ENCODE results near the gene ST14. TPM values are rescaled to one million over a fixed set of nuclear protein-coding genes. Genes with fewer than 3 reads are reported as not detected.

The ST14 gene
- total and polyA plus RNA-seq, 12 donors = 0.30 to 5.7 (median 0.67) TPM

DNA sequence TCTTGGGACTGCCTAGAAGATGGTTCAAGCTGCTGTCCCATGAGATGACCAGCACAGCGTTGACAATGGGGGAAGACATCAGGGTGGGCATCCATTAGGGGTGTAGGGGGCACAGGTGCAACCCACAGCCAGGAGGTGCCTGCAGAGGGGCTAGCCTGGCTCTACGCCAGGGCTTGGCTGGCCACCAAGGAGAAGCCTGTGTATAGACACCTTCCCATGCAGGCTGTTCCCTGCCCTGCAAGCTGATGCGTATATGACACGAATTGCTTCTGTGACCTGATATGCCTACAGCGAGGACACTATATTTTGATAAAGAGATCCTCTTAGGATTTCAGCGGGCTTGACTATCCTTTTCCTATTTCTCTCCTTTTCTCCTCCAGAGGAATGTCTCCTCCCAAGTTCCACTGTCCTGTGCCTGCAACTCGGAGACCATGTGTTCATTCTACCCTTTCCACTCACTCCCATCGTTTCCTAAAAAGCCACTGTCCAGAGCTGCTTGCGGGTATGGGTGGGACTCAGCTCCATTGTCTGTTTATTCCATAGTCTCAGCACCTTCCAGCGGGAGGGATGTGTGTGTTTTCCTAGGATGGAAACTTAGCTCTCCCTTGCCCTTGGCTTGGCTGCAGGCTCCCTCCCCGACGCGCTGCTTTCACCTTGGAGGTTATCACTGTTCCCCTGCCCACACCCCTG is 56.1 kb downstream of the ST14 start:
- no peak for DNase-seq
- H3K27me3 ChIP-seq = peaks cover 0 to 8% (median 0%) of the 10 kb centered on the region in 7 donors
- no peaks in the 10 kb centered on the region for H3K9me3 ChIP-seq
- ATAC-seq = no peak
- H3K36me3 ChIP-seq = no peaks in the 10 kb centered on the region
- no peak overlapping the region for H3K27ac ChIP-seq
- no peak overlapping the region for H3K4me3 ChIP-seq
- intact Hi-C loops (cut with DNase I) = loop anchor here in 8 of 10 donors (10.0 kb wide), 6 partner anchors 169 to 689 kb away; partner anchors contain the start of gene ADAMTS8 (in 1 of the 8)
- 53 to 54% methylated on average over 13 of the region's 13 CpGs for WGBS, 2 donors
- H3K4me1 ChIP-seq = peaks cover 0 to 10% (median 5%) of the 10 kb centered on the region in 9 donors
- TF ChIP-seq, protein P1, sequence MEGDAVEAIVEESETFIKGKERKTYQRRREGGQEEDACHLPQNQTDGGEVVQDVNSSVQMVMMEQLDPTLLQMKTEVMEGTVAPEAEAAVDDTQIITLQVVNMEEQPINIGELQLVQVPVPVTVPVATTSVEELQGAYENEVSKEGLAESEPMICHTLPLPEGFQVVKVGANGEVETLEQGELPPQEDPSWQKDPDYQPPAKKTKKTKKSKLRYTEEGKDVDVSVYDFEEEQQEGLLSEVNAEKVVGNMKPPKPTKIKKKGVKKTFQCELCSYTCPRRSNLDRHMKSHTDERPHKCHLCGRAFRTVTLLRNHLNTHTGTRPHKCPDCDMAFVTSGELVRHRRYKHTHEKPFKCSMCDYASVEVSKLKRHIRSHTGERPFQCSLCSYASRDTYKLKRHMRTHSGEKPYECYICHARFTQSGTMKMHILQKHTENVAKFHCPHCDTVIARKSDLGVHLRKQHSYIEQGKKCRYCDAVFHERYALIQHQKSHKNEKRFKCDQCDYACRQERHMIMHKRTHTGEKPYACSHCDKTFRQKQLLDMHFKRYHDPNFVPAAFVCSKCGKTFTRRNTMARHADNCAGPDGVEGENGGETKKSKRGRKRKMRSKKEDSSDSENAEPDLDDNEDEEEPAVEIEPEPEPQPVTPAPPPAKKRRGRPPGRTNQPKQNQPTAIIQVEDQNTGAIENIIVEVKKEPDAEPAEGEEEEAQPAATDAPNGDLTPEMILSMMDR (IDR thresholded peaks at IDR 0.05) = no peak

DNA sequence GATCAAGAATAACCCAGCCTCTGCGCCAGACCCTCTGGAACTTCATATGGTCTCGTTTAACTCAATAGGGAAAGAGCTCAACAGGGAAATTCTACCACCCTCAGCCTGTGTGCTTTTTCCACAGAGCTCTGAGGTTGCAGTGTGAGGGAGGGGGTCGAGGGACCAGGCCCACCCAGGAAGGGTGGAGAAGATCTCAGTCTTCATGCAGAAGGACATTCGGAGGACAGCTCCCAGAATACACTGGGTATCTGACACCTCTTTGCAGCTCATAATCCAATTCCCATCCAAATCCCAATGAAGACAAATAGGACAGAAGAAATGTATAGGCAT is 56.6 kb downstream of the ST14 start:
- TF ChIP-seq, protein P1 (IDR thresholded peaks at IDR 0.05) = no peak
- Histone ChIP-seq H3K27me3 (peaks cover 0 to 8% (median 0%) of the 10 kb centered on the region in 7 donors), H3K4me1 (peaks cover 0 to 10% (median 5%) of the 10 kb centered on the region in 9 donors), H3K9me3 (no peaks in the 10 kb centered on the region), H3K4me3 (no peak overlapping the region), H3K27ac (no peak overlapping the region), H3K36me3 (no peaks in the 10 kb centered on the region)
- DNase-seq (no peak), ATAC-seq (no peak)
- intact Hi-C loops (cut with DNase I) = loop anchor here in 8 of 10 donors (10.0 kb wide), 6 partner anchors 169 to 689 kb away; partner anchors contain the start of gene ADAMTS8 (in 1 of the 8)
- WGBS, 2 donors = 47 to 53% methylated on average over 4 of the region's 4 CpGs

DNA sequence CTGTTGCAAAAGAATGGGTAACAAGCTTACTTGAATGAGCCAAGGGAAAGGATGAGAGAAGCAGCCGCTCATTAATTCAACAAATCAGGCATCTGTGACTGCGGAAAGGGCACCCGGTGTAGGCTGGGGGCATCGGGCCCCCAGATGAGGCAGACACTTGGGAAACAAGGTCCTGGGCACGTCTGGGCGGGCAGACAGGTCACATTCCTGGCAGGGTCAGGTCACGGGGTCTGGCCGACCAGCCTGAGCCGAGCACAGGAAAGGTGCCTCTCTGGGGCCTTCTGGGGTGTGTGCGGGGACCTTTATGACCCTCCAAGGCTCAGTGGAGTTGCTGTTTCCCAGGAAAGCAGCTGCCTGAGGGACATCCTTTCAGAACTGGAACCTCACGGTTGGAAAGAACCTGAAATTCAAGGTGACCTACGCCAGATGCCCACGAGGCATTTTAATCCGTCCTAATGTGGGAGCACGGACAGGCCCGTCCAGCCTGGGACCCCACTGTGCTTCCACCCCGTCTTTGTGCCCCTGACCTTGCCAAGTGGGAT is 57.1 kb downstream of the ST14 start:
- Histone ChIP-seq H3K4me3 (no peak overlapping the region), H3K9me3 (no peaks in the 10 kb centered on the region), H3K27me3 (peaks cover 0 to 8% (median 0%) of the 10 kb centered on the region in 7 donors), H3K36me3 (no peaks in the 10 kb centered on the region), H3K4me1 (peaks cover 0 to 10% (median 5%) of the 10 kb centered on the region in 9 donors), H3K27ac (no peak overlapping the region)
- intact Hi-C loops (cut with DNase I) = loop anchor here in 8 of 10 donors (10.0 kb wide), 6 partner anchors 168 to 688 kb away; partner anchors contain the start of gene ADAMTS8 (in 1 of the 8)
- no peak for ATAC-seq
- TF ChIP-seq, protein P1 (IDR thresholded peaks at IDR 0.05) = no peak
- 80 to 85% methylated on average over 17 of the region's 17 CpGs for WGBS, 2 donors
- DNase-seq = no peak

DNA sequence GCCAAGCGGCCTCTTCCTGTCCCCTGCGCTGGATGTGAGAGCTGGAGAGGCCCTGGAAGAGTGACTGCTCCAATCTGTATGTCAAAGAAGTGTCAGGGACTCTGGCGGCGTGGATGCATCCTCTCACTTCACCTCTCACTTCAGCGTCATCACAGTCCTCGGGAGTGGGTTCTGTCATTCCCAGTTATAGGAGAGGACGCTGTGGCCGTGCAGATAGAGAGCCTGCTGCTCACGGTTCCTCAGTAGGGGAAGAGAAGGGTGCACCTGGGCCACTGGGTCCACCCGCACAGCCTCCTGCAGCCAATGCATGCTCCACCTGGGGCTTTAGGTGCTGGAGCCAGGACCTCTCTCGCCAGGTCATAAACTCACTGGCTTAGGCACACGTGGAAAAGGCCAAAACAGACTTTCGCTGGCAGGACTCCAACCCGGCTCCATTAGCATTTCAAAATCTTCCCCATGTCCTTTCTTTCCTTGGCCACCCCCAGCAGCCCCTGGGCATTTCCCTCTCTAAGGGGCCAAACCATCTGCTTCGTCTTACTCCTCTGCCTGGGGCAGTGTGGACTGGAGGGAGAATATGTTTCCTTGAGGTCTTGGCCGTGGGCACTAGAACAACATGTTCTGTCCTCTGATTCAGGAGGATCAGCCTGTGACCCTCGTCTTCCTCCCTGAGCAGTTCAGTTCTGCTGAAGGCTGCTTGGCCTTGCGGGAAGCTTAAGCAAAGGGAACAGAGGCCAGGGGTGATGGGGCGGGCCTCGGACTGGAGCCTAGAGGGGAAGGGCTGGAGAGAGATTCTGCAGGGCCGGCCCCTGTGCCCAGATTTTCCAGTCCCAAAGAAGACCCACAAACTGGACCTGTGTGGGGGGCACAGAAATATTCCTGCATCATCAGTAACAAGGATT is 57.8 kb downstream of the ST14 start:
- Histone ChIP-seq H3K4me1 (peaks cover 0 to 10% (median 5%) of the 10 kb centered on the region in 9 donors), H3K36me3 (no peaks in the 10 kb centered on the region), H3K9me3 (no peaks in the 10 kb centered on the region), H3K27ac (no peak overlapping the region), H3K27me3 (peaks cover 0 to 6% (median 0%) of the 10 kb centered on the region in 7 donors), H3K4me3 (no peak overlapping the region)
- no peak for DNase-seq
- ATAC-seq = no peak
- TF ChIP-seq, protein P1 (IDR thresholded peaks at IDR 0.05) = no peak
- intact Hi-C loops (cut with DNase I) = loop anchor here in 8 of 10 donors (10.0 kb wide), 6 partner anchors 167 to 687 kb away; partner anchors contain the start of gene ADAMTS8 (in 1 of the 8)
- 77 to 82% methylated on average over 21 of the region's 21 CpGs for WGBS, 2 donors

Data from heart right ventricle (tissue), 16 donors.